ENCODE results near the gene FAM83C. TPM values are rescaled to one million over a fixed set of nuclear protein-coding genes. Genes with fewer than 3 reads are reported as not detected.
A peak's percentile ranks its signal among the peaks of the same experiment; 100 is the strongest.

FAM83C gene
- total RNA-seq, 1 donor from 2014 or later: not detected

- H3K4me3 Mint-ChIP-seq (ENCODE audit: unreplicated experiment): no peak overlapping the region
- H3K9me3 Mint-ChIP-seq (ENCODE audit: unreplicated experiment): peaks cover 20% of the 10 kb centered on the region
- peaks cover 3% of the 10 kb centered on the region for H3K27me3 Mint-ChIP-seq (ENCODE audit: unreplicated experiment)
- peaks cover 16% of the 10 kb centered on the region for H3K4me1 Mint-ChIP-seq (ENCODE audit: low read depth, unreplicated experiment)
- H3K36me3 Mint-ChIP-seq (ENCODE audit: unreplicated experiment): no peaks in the 10 kb centered on the region
- TF ChIP-seq CTCF (IDR thresholded peaks at IDR 0.05; ENCODE audit: partially characterized antibody, unreplicated experiment): no peak
- no peak overlapping the region for H3K27ac Mint-ChIP-seq (ENCODE audit: unreplicated experiment)
- DNase-seq: no peak
Observed at GRCh38 chr20:35280523-35280922, 11.7 kb downstream of the FAM83C start.

- H3K4me1 Mint-ChIP-seq (ENCODE audit: low read depth, unreplicated experiment): peaks cover 14% of the 10 kb centered on the region
- no peak for TF ChIP-seq CTCF (IDR thresholded peaks at IDR 0.05; ENCODE audit: partially characterized antibody, unreplicated experiment)
- no peak overlapping the region for H3K4me3 Mint-ChIP-seq (ENCODE audit: unreplicated experiment)
- peaks cover 17% of the 10 kb centered on the region for H3K9me3 Mint-ChIP-seq (ENCODE audit: unreplicated experiment)
- peak overlapping the region; percentile 33 for H3K27ac Mint-ChIP-seq (ENCODE audit: unreplicated experiment)
- no peaks in the 10 kb centered on the region for H3K36me3 Mint-ChIP-seq (ENCODE audit: unreplicated experiment)
- peaks cover 2% of the 10 kb centered on the region for H3K27me3 Mint-ChIP-seq (ENCODE audit: unreplicated experiment)
- no peak for DNase-seq
Observed at GRCh38 chr20:35279533-35280174, 12.6 kb downstream of the FAM83C start.

GRCh38 chr20:35279040-35279439 is 13.2 kb downstream of the FAM83C start:
- Mint-ChIP-seq H3K9me3 (ENCODE audit: unreplicated experiment) (peaks cover 17% of the 10 kb centered on the region), H3K27me3 (ENCODE audit: unreplicated experiment) (peaks cover 2% of the 10 kb centered on the region), H3K4me1 (ENCODE audit: low read depth, unreplicated experiment) (peaks cover 14% of the 10 kb centered on the region), H3K36me3 (ENCODE audit: unreplicated experiment) (no peaks in the 10 kb centered on the region), H3K4me3 (ENCODE audit: unreplicated experiment) (no peak overlapping the region), H3K27ac (ENCODE audit: unreplicated experiment) (no peak overlapping the region)
- no peak for DNase-seq
- no peak for TF ChIP-seq CTCF (IDR thresholded peaks at IDR 0.05; ENCODE audit: partially characterized antibody, unreplicated experiment)

- no peak for TF ChIP-seq CTCF (IDR thresholded peaks at IDR 0.05; ENCODE audit: partially characterized antibody, unreplicated experiment)
- peaks cover 5% of the 10 kb centered on the region for H3K27me3 Mint-ChIP-seq (ENCODE audit: unreplicated experiment)
- H3K36me3 Mint-ChIP-seq (ENCODE audit: unreplicated experiment): no peaks in the 10 kb centered on the region
- peak within 1 kb of the TSS; percentile 98 for H3K27ac Mint-ChIP-seq (ENCODE audit: unreplicated experiment)
- peaks cover 13% of the 10 kb centered on the region for H3K9me3 Mint-ChIP-seq (ENCODE audit: unreplicated experiment)
- peak within 1 kb of the TSS; percentile 97 for H3K4me3 Mint-ChIP-seq (ENCODE audit: unreplicated experiment)
- peak; percentile 93 for DNase-seq
- peaks cover 11% of the 10 kb centered on the region for H3K4me1 Mint-ChIP-seq (ENCODE audit: low read depth, unreplicated experiment)
Observed at GRCh38 chr20:35277531-35278395, 14.5 kb downstream of the FAM83C start, which contains the start of gene MMP24OS. Gene MMP24OS, minus strand, starts transcription at chr20:35278122. Its CDS starts 193 bp downstream, at chr20:35277929.

DNA sequence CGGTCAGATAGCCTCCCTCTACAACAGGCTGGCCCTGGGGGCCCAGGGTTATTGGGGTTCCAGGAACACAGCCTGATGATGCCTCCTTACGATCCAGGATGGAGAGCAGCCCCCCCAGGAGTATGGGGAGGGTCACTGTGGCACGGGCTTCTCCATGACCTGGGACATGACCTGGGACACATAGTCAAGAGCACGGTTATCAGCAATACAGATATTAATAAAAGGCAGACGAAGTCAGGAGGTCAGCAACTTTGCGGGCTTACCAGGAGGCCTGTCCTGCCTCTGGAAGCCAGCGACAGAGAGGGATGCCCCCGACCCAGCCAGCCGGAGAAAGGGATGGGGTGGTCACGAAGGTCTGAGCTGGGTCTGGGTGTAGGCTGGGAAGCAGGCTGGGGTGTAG is 15.1 kb downstream of the FAM83C start:
- Mint-ChIP-seq H3K27ac (ENCODE audit: unreplicated experiment) (peak overlapping the region; percentile 98), H3K4me1 (ENCODE audit: low read depth, unreplicated experiment) (peaks cover 11% of the 10 kb centered on the region)
- TF ChIP-seq CTCF (IDR thresholded peaks at IDR 0.05; ENCODE audit: partially characterized antibody, unreplicated experiment): no peak

More for the DNA sequence above, 15.1 kb downstream of the FAM83C start:
- no peaks in the 10 kb centered on the region for H3K36me3 Mint-ChIP-seq (ENCODE audit: unreplicated experiment)
- DNase-seq: no peak
- H3K27me3 Mint-ChIP-seq (ENCODE audit: unreplicated experiment): peaks cover 5% of the 10 kb centered on the region
- peak overlapping the region; percentile 97 for H3K4me3 Mint-ChIP-seq (ENCODE audit: unreplicated experiment)
- H3K9me3 Mint-ChIP-seq (ENCODE audit: unreplicated experiment): peaks cover 11% of the 10 kb centered on the region
